Fibroblast of lung (primary cell): ENCODE results near the gene KDM1A. TPM values are rescaled to one million over a fixed set of nuclear protein-coding genes. Genes with fewer than 3 reads are reported as not detected.

Experiments
- DNase-seq, 2 donors: peaks; one replicate each; pipeline versions ENCODE4 v3.0.0 to v3.0.0-alpha.2; 2010; ENCODE audit warnings: low read depth in 2 of 2
- H2AFZ ChIP-seq: 2 replicates; pipeline ENCODE4 v1.5.1; 2012; ENCODE audit warnings: low read length, control low read depth, inconsistent platforms
- H3K27ac ChIP-seq: 2 replicates; pipeline ENCODE4 v1.5.1; 2011; ENCODE audit warnings: low read length, control low read depth; ENCODE audit not compliant: insufficient read depth
- H3K27me3 ChIP-seq: 2 replicates; pipeline ENCODE4 v1.5.1; 2011; ENCODE audit warnings: mild to moderate bottlenecking, low read length; ENCODE audit not compliant: control insufficient read depth, insufficient read depth
- H3K36me3 ChIP-seq: 2 replicates; pipeline ENCODE4 v1.5.1; 2011; ENCODE audit warnings: low read length; ENCODE audit not compliant: control insufficient read depth, insufficient read depth
- H3K4me1 ChIP-seq: 2 replicates; pipeline ENCODE4 v1.5.1; 2011; ENCODE audit warnings: low read length; ENCODE audit not compliant: control insufficient read depth, insufficient read depth; ENCODE audit errors: extremely low read depth
- H3K4me2 ChIP-seq: 2 replicates; pipeline ENCODE4 v1.5.1; 2011; ENCODE audit warnings: low read length, control low read depth; ENCODE audit not compliant: insufficient read depth; ENCODE audit errors: extremely low read depth
- H3K4me3 ChIP-seq, 4 experiments: fragments of 200-600 bp in 1 of 4; sonication (generic) in 1 of 4; replicated peaks in 1 of 4; 2 replicates each; pipeline ENCODE4 v1.5.1; 2011 to 2016; ENCODE audit warnings: low read length in 4 of 4, low read depth in 3 of 4, mild to moderate bottlenecking in 3 of 4, control low read depth in 2 of 4, inconsistent platforms in 1 of 4, mixed read lengths in 1 of 4; ENCODE audit not compliant: insufficient read depth in 1 of 4; ENCODE audit errors: control extremely low read depth in 1 of 4
- H3K79me2 ChIP-seq: 2 replicates; pipeline ENCODE4 v1.5.1; 2012; ENCODE audit warnings: mild to moderate bottlenecking, low read length, inconsistent platforms; ENCODE audit not compliant: control insufficient read depth, insufficient read depth
- H3K9ac ChIP-seq: 2 replicates; pipeline ENCODE4 v1.5.1; 2011; ENCODE audit warnings: mild to moderate bottlenecking, low read length, control low read depth; ENCODE audit not compliant: insufficient read depth
- H3K9me3 ChIP-seq: 2 replicates; pipeline ENCODE4 v1.5.1; 2012; ENCODE audit warnings: low read depth, low read length; ENCODE audit not compliant: control insufficient read depth, insufficient read depth
- H4K20me1 ChIP-seq: 2 replicates; pipeline ENCODE4 v1.5.1; 2011; ENCODE audit warnings: low read length; ENCODE audit not compliant: control insufficient read depth, insufficient read depth; ENCODE audit errors: extremely low read depth
- CTCF ChIP-seq, 2 donors: IDR thresholded peaks in 1 of 2; conservative IDR thresholded peaks in 1 of 2; 1 replicate in 1 of 2; 2 replicates in 1 of 2; pipeline ENCODE4 v1.5.1; 2011 to 2012; ENCODE audit warnings: low read length in 2 of 2, control low read depth in 1 of 2, inconsistent platforms in 1 of 2, low read depth in 1 of 2, mild to moderate bottlenecking in 1 of 2
- EZH2 ChIP-seq: IDR thresholded peaks from 2 replicates; pipeline ENCODE4 v1.5.1; 2012; ENCODE audit warnings: low read length, control low read depth, mild to moderate bottlenecking; ENCODE audit errors: missing control alignments
- polyA plus RNA-seq, 2 donors: library from polyadenylated mRNA; depleted of rRNA in 1 of 2; stranded (reverse) in 1 of 2; unstranded in 1 of 2; fragments of >200 nt; gene quantifications; 2 replicates each; pipeline ENCODE4 v1.2.1, GENCODE V29; 2011 to 2012; ENCODE audit warnings: missing spikeins in 1 of 2
- total RNA-seq: library from RNA; depleted of rRNA; stranded (reverse); fragments of >200 nt; gene quantifications from 2 replicates; pipeline ENCODE4 v1.2.1, GENCODE V29; 2014

The KDM1A gene
- total and polyA plus RNA-seq, 2 donors (not counting 1 experiment from before 2014, with no cell fraction given): 72.0 to 72.4 TPM

GRCh38 chr1:23040509-23040908 lies 21.2 kb downstream of the KDM1A start:
- H2AFZ ChIP-seq: no peak overlapping the region
- no peak overlapping the region for H3K9ac ChIP-seq
- no peak overlapping the region for H3K4me3 ChIP-seq
- H3K4me1 ChIP-seq: no peaks in the 10 kb centered on the region
- no peaks in the 10 kb centered on the region for H4K20me1 ChIP-seq
- H3K27me3 ChIP-seq: no peaks in the 10 kb centered on the region
- no peaks in the 10 kb centered on the region for H3K36me3 ChIP-seq
- DNase-seq: no peak
- H3K79me2 ChIP-seq: peaks cover 6% of the 10 kb centered on the region
- no peaks in the 10 kb centered on the region for H3K9me3 ChIP-seq
- H3K27ac ChIP-seq: no peak overlapping the region
- TF ChIP-seq EZH2: no peak
- no peak for TF ChIP-seq CTCF (conservative IDR thresholded peaks at IDR 0.05 in 1 of 2, IDR thresholded peaks at IDR 0.05 in 1 of 2; ENCODE audit: low read depth in 1 of 2, low read length in 2 of 2)
- H3K4me2 ChIP-seq: no peak overlapping the region

GRCh38 chr1:23044035-23044434 lies 24.8 kb downstream of the KDM1A start:
- H3K79me2 ChIP-seq: peaks cover 5% of the 10 kb centered on the region
- H3K36me3 ChIP-seq: no peaks in the 10 kb centered on the region
- no peaks in the 10 kb centered on the region for H3K27me3 ChIP-seq
- H3K4me2 ChIP-seq: no peak overlapping the region
- no peaks in the 10 kb centered on the region for H3K4me1 ChIP-seq
- TF ChIP-seq EZH2 (no peak), CTCF (conservative IDR thresholded peaks at IDR 0.05 in 1 of 2, IDR thresholded peaks at IDR 0.05 in 1 of 2; ENCODE audit: low read depth in 1 of 2, low read length in 2 of 2) (no peak)
- H3K9ac ChIP-seq: no peak overlapping the region
- H2AFZ ChIP-seq: no peak overlapping the region
- no peak for DNase-seq
- no peak overlapping the region for H3K4me3 ChIP-seq
- no peaks in the 10 kb centered on the region for H3K9me3 ChIP-seq
- no peak overlapping the region for H3K27ac ChIP-seq
- no peaks in the 10 kb centered on the region for H4K20me1 ChIP-seq

GRCh38 chr1:23050201-23050600 lies 30.9 kb downstream of the KDM1A start:
- no peaks in the 10 kb centered on the region for H3K27me3 ChIP-seq
- no peaks in the 10 kb centered on the region for H4K20me1 ChIP-seq
- no peaks in the 10 kb centered on the region for H3K79me2 ChIP-seq

More at GRCh38 chr1:23050201-23050600, 30.9 kb downstream of the KDM1A start:
- H3K4me1 ChIP-seq: no peaks in the 10 kb centered on the region
- H2AFZ ChIP-seq: no peak overlapping the region
- no peak for DNase-seq
- H3K4me3 ChIP-seq: no peak overlapping the region
- H3K9ac ChIP-seq: no peak overlapping the region
- TF ChIP-seq CTCF (conservative IDR thresholded peaks at IDR 0.05 in 1 of 2, IDR thresholded peaks at IDR 0.05 in 1 of 2; ENCODE audit: low read depth in 1 of 2, low read length in 2 of 2): no peak
- no peak overlapping the region for H3K27ac ChIP-seq
- H3K9me3 ChIP-seq: no peaks in the 10 kb centered on the region
- H3K4me2 ChIP-seq: no peak overlapping the region
- peaks cover 3% of the 10 kb centered on the region for H3K36me3 ChIP-seq
